Pancreas (tissue), 10 donors: ENCODE measurements around the gene SUCLG2. TPM values are rescaled to one million over a fixed set of nuclear protein-coding genes. Genes with fewer than 3 reads are reported as not detected.
A peak's percentile ranks its signal among the peaks of the same experiment; 100 is the strongest.

Experiments
- ATAC-seq, 4 donors: fragments of 200-7000 bp; cut with Tn5 transposase; one replicate each; pipeline versions ENCODE4 v1.8.0 to v1.9.1; 2020; ENCODE audit warnings: mild to moderate bottlenecking in 4 of 4, moderate library complexity in 4 of 4
- DNase-seq, 6 donors: peaks; one replicate each; pipeline ENCODE4 v3.0.0-alpha.2; 2020
- FAIRE-seq: peaks from 2 replicates; lab custom pipeline; 2012; peaks lifted over from hg19 to GRCh38; lab: Jason Lieb, UNC
- H3K27ac ChIP-seq, 4 donors: fragments of 200-600 bp; sonication (generic); 1 replicate in 3 of 4; 2 replicates in 1 of 4; pipeline versions ENCODE4 v1.5.0 to v1.8.0; 2020
- H3K27me3 ChIP-seq, 4 donors: fragments of 200-600 bp; one replicate each; pipeline ENCODE4 v1.8.0; 2021
- H3K36me3 ChIP-seq, 3 donors: fragments of 200-600 bp; sonication (generic) in 1 of 3; one replicate each; pipeline versions ENCODE4 v1.5.0 to v1.8.0; 2020 to 2021
- H3K4me1 ChIP-seq, 3 donors: fragments of 200-600 bp; one replicate each; pipeline ENCODE4 v1.8.0; 2021
- H3K4me3 ChIP-seq, 4 donors: fragments of 200-600 bp; sonication (generic) in 2 of 4; one replicate each; pipeline versions ENCODE4 v1.5.0 to v1.8.0; 2020 to 2021
- H3K9me3 ChIP-seq, 4 donors: fragments of 200-600 bp; one replicate each; pipeline ENCODE4 v1.8.0; 2021
- WGBS, 2 donors: extraction: QIAGEN DNeasy Blood & Tissue Kit; methylation state at CpG; one replicate each; pipeline ENCODE4 v1.1.7; 2013; 5-methylcytosine and 5-hydroxymethylcytosine counted together
- intact Hi-C, 3 donors: fragments of 100-400 bp; cut with DNase I; formaldehyde crosslinking; loops; one replicate each; pipeline versions ENCODE4 v1.11.1 to v1.14.2; 2022
- polyA plus RNA-seq, 2 donors: library from polyadenylated mRNA; stranded (reverse); fragments of 200-250 nt; gene quantifications; one replicate each; pipeline ENCODE4 v1.2.3, GENCODE V29; 2013
- total RNA-seq, 6 donors: library from RNA; stranded (reverse); fragmentation: NEBNext Ultra II Directional in 4 of 6; extraction: Animal tissue kit (Norgen Biotek cat#: 25700) in 4 of 6; gene quantifications; one replicate each; pipeline versions ENCODE4 v1.2.1 to v1.2.4, GENCODE V29; 2021 to 2023
- TF ChIP-seq, protein P1 (sequence below), 4 donors: fragments of 200-600 bp; sonication (generic) in 3 of 4; IDR thresholded peaks; one replicate each; pipeline versions ENCODE4 v1.5.0 to v1.8.0; 2021; ENCODE audit warnings: antibody characterized with exemption in 4 of 4
- donor health status: healthy with polysubstance abuse.
- donor health status: DM: no; HTN: no; CAD: no; lungs with moderate emphysema.
- donor health status: DM: no; HTN: no; CAD: no.
- donor health status: control.
- donor health status: control.
- donor health status: Bipolar disorder and iron deficiency.
- donor health status: DM: yes; HTN: yes; CAD: no.
- donor health status: DM: no; HTN: no; CAD: no.
- donor health status: DM: no; HTN: no; CAD: no.
- donor health status: DM: yes; HTN: yes; CAD: no.

Gene SUCLG2
- total and polyA plus RNA-seq, 8 donors: 16.4 to 34.4 (median 28.9) TPM

DNA sequence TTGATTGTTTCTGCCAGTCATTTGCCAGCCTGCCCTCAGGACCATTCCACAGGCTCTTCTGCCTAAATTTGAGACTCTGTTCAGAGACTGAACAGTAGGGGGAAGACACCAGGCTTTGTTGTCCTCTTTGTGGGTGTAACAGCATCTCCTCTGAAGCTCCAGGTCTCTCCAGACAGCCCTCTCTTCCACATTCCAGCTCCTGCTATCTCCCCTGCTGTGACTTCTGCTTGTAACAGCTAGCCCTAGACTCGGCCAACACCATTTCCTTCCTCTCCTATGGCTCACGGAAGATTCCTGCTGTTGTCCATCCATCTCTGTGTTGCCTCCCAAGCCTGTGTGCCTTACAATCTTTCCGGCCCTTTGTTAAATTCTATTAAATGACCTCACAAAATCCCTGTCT lies 40.2 kb downstream of the SUCLG2 start:
- WGBS, 2 donors: 86 to 95% methylated on average over 3 of the region's 3 CpGs
- FAIRE-seq (no peak), DNase-seq (no peak), ATAC-seq (no peak)
- Histone ChIP-seq H3K27ac (no peak overlapping the region), H3K27me3 (no peaks in the 10 kb centered on the region), H3K4me1 (no peaks in the 10 kb centered on the region), H3K4me3 (no peak overlapping the region), H3K36me3 (peaks cover 0 to 8% (median 0%) of the 10 kb centered on the region in 3 donors), H3K9me3 (no peaks in the 10 kb centered on the region)
- intact Hi-C loops: no loop called here
- TF ChIP-seq, protein P1, sequence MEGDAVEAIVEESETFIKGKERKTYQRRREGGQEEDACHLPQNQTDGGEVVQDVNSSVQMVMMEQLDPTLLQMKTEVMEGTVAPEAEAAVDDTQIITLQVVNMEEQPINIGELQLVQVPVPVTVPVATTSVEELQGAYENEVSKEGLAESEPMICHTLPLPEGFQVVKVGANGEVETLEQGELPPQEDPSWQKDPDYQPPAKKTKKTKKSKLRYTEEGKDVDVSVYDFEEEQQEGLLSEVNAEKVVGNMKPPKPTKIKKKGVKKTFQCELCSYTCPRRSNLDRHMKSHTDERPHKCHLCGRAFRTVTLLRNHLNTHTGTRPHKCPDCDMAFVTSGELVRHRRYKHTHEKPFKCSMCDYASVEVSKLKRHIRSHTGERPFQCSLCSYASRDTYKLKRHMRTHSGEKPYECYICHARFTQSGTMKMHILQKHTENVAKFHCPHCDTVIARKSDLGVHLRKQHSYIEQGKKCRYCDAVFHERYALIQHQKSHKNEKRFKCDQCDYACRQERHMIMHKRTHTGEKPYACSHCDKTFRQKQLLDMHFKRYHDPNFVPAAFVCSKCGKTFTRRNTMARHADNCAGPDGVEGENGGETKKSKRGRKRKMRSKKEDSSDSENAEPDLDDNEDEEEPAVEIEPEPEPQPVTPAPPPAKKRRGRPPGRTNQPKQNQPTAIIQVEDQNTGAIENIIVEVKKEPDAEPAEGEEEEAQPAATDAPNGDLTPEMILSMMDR (IDR thresholded peaks at IDR 0.05): no peak

DNA sequence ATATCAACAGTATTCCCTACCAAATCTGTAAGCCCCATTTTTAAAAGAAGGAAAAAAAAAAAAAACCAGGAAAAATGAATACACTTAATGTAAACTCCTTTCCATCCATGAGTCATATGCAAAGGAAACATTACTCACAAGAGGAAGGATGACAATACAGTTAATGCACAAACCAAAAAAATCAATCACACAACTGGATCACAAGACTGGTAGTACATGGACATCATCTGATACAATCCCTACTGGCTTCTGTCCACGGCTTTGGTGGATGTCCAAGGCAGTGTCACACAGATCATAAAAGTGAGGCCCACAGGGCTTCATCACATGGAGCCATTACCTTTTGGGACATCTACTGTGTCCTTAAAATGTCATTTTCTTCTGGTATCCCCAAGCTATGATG lies 44.0 kb downstream of the SUCLG2 start:
- TF ChIP-seq, protein P1 (IDR thresholded peaks at IDR 0.05): no peak
- H3K36me3 ChIP-seq: peaks cover 0 to 22% (median 0%) of the 10 kb centered on the region in 3 donors
- DNase-seq (no peak), FAIRE-seq (no peak), ATAC-seq (no peak)
- no peaks in the 10 kb centered on the region for H3K9me3 ChIP-seq
- no peaks in the 10 kb centered on the region for H3K27me3 ChIP-seq
- H3K27ac ChIP-seq: no peak overlapping the region
- WGBS, 2 donors: 87 to 97% methylated on average over 1 of the region's 1 CpG
- no peaks in the 10 kb centered on the region for H3K4me1 ChIP-seq
- intact Hi-C loops: no loop called here
- H3K4me3 ChIP-seq: no peak overlapping the region

DNA sequence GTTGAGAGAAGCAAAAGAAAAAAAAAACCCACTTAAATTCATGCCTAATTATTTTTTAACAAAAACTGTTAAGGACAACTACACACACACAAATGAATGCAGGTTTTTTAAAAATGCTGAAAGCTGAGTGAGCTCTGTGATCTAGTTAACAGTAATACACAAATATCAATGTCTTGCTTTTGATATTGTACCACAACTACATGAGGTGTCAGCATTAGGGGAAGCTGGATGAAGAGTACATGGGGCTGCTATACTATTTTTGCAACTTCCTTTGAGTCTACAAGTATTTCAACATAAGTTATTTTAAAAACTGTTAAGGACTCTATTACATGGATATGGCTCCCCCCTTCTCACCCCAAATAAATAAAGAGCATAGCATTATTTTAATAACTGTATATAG lies 44.7 kb downstream of the SUCLG2 start:
- FAIRE-seq (no peak), DNase-seq (no peak), ATAC-seq (no peak)
- no peaks in the 10 kb centered on the region for H3K27me3 ChIP-seq
- H3K4me3 ChIP-seq: no peak overlapping the region
- H3K36me3 ChIP-seq: peaks cover 0 to 22% (median 0%) of the 10 kb centered on the region in 3 donors
- intact Hi-C loops: no loop called here
- no peaks in the 10 kb centered on the region for H3K9me3 ChIP-seq
- no peak overlapping the region for H3K27ac ChIP-seq
- TF ChIP-seq, protein P1 (IDR thresholded peaks at IDR 0.05): no peak
- H3K4me1 ChIP-seq: no peaks in the 10 kb centered on the region

DNA sequence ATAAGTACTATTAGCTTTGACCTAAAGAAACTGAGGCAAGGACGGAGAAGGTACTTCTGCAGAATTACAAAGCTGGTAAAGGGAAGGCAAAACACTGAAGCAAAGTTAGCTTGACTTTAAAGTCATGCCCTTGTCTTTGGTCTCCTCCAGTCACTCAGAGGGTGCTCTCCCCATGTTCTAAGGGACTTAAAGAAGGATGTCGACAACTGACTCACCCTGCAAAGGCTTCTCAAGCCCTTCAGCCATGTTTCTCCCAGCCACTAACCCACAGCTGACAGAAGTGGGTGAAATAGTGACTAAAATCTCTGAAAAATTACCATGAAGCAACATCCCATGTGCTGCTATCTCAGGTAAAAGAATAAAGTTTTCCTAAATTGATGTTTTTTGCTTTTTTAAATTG lies 46.4 kb downstream of the SUCLG2 start:
- Histone ChIP-seq H3K4me3 (no peak overlapping the region), H3K4me1 (peaks cover 0 to 5% (median 0%) of the 10 kb centered on the region in 3 donors), H3K27me3 (no peaks in the 10 kb centered on the region), H3K9me3 (no peaks in the 10 kb centered on the region), H3K27ac (no peak overlapping the region), H3K36me3 (peaks cover 0 to 22% (median 0%) of the 10 kb centered on the region in 3 donors)
- FAIRE-seq (no peak), ATAC-seq (no peak), DNase-seq (no peak)
- WGBS, 2 donors: 98% methylated on average over 2 of the region's 2 CpGs
- intact Hi-C loops: no loop called here
- TF ChIP-seq, protein P1 (IDR thresholded peaks at IDR 0.05): no peak

DNA sequence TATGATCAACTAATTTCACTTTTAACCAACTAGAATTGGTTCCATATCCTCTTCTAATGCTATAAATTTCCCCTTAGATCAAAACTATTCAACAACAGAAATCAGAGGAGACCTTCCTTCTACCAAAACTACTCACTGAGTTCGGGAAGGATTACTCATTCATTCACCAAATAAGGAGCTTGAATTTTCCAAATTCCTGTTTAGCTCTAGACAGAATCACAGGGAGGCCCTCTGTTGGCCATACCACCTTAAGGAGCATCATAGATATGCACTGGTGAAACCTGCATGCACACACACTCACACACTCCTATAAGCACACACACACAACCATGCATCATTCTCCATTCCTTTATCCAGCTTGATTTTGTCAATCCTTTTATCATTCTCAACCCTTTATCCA lies 49.0 kb downstream of the SUCLG2 start:
- no peak overlapping the region for H3K27ac ChIP-seq
- TF ChIP-seq, protein P1 (IDR thresholded peaks at IDR 0.05): no peak
- FAIRE-seq (no peak), DNase-seq (no peak), ATAC-seq (peak in 1 of 4 donors; percentile 47)
- no peaks in the 10 kb centered on the region for H3K9me3 ChIP-seq
- peaks cover 0 to 22% (median 0%) of the 10 kb centered on the region in 3 donors for H3K36me3 ChIP-seq
- H3K4me1 ChIP-seq: peaks cover 0 to 5% (median 0%) of the 10 kb centered on the region in 3 donors
- intact Hi-C loops: no loop called here
- H3K4me3 ChIP-seq: no peak overlapping the region
- 75 to 76% methylated on average over 1 of the region's 1 CpG for WGBS, 2 donors
- H3K27me3 ChIP-seq: no peaks in the 10 kb centered on the region
